ENCODE data around the gene C11orf65. TPM values are rescaled to one million over a fixed set of nuclear protein-coding genes. Genes with fewer than 3 reads are reported as not detected.

C11orf65 gene
- total RNA-seq, 2 donors from 2014 or later, result 0.18 to 4.3 TPM

GRCh38 chr11:108498816-108499408, 31.6 kb upstream of the C11orf65 start:
- WGBS, result 68% methylated on average over 29 of the region's 29 CpGs
- no peaks in the 10 kb centered on the region for H3K36me3 ChIP-seq
- H3K27ac ChIP-seq, result peak overlapping the region; percentile 95
- H3K9me3 ChIP-seq, result no peaks in the 10 kb centered on the region
- H3K4me1 ChIP-seq (replicated peaks), result no peaks in the 10 kb centered on the region
- intact Hi-C loops (cut with DNase I), result loop anchor here (10.0 kb wide), 3 partner anchors 166 to 374 kb away; partner anchors contain the start of genes ACAT1, ATM, DDX10 and NPAT
- H3K27me3 ChIP-seq (replicated peaks; ENCODE audit: insufficient read depth), result no peaks in the 10 kb centered on the region
- H3K4me3 ChIP-seq, result peak overlapping the region; percentile 68 to 74
- no peak for DNase-seq (ENCODE audit: low spot score)
- TF ChIP-seq POLR2A (IDR thresholded peaks at IDR 0.05) (no peak), CTCF (IDR thresholded peaks at IDR 0.05) (no peak), POLR2AphosphoS5 (IDR thresholded peaks at IDR 0.05) (no peak)

- intact Hi-C loops (cut with DNase I), result loop anchor here (10.0 kb wide), 3 partner anchors 167 to 373 kb away; partner anchors contain the start of genes ACAT1, ATM, DDX10 and NPAT
- WGBS, result 0% methylated on average over 54 of the region's 84 CpGs
- Histone ChIP-seq H3K4me3 (peak within 1 kb of the TSS; percentile 68 to 74), H3K27me3 (replicated peaks; ENCODE audit: insufficient read depth) (no peaks in the 10 kb centered on the region), H3K4me1 (replicated peaks) (no peaks in the 10 kb centered on the region), H3K9me3 (no peaks in the 10 kb centered on the region), H3K27ac (peak within 1 kb of the TSS; percentile 95), H3K36me3 (no peaks in the 10 kb centered on the region)
- TF ChIP-seq POLR2AphosphoS5 (IDR thresholded peaks at IDR 0.05) (peak; percentile 13), POLR2A (IDR thresholded peaks at IDR 0.05) (no peak), CTCF (IDR thresholded peaks at IDR 0.05) (peak in 2 of 4 experiments; percentile 3 to 17)
- peak; percentile 29 for DNase-seq (ENCODE audit: low spot score)
Measured at GRCh38 chr11:108498046-108498815, 30.9 kb upstream of the C11orf65 start, which contains the start of gene POGLUT3. POGLUT3 (minus strand) TSS chr11:108498384; CDS start chr11:108498366, 18 bp downstream.

GRCh38 chr11:108497317-108498045, 30.2 kb upstream of the C11orf65 start:
- intact Hi-C loops (cut with DNase I), result loop anchor here (2.0 to 10.0 kb wide), 4 partner anchors 31 to 373 kb away; partner anchors contain the start of genes ACAT1, ATM, C11orf65 and DDX10
- peak; percentile 86 for DNase-seq (ENCODE audit: low spot score)
- peak overlapping the region; percentile 68 to 74 for H3K4me3 ChIP-seq
- H3K4me1 ChIP-seq (replicated peaks), result no peaks in the 10 kb centered on the region
- H3K27me3 ChIP-seq (replicated peaks; ENCODE audit: insufficient read depth), result no peaks in the 10 kb centered on the region
- under 1% methylated on average over 30 of the region's 30 CpGs for WGBS
- H3K36me3 ChIP-seq, result no peaks in the 10 kb centered on the region
- TF ChIP-seq POLR2A (IDR thresholded peaks at IDR 0.05) (peak; percentile 73), POLR2AphosphoS5 (IDR thresholded peaks at IDR 0.05) (peak; percentile 92), CTCF (IDR thresholded peaks at IDR 0.05) (no peak)
- H3K27ac ChIP-seq, result peak overlapping the region; percentile 95
- no peaks in the 10 kb centered on the region for H3K9me3 ChIP-seq

- 73% methylated on average over 7 of the region's 7 CpGs for WGBS
- TF ChIP-seq POLR2AphosphoS5 (IDR thresholded peaks at IDR 0.05), result no peak
- no peak for TF ChIP-seq POLR2A (IDR thresholded peaks at IDR 0.05)
- TF ChIP-seq CTCF (IDR thresholded peaks at IDR 0.05), result no peak
- Histone ChIP-seq H3K27me3 (replicated peaks; ENCODE audit: insufficient read depth) (no peaks in the 10 kb centered on the region), H3K9me3 (no peaks in the 10 kb centered on the region), H3K4me1 (replicated peaks) (no peaks in the 10 kb centered on the region), H3K27ac (peak overlapping the region; percentile 95), H3K4me3 (peak overlapping the region in 1 of 2 donors; percentile 74), H3K36me3 (no peaks in the 10 kb centered on the region)
- DNase-seq (ENCODE audit: low spot score), result no peak
- intact Hi-C loops (cut with DNase I), result loop anchor here (2.0 to 10.0 kb wide), 4 partner anchors 30 to 372 kb away; partner anchors contain the start of genes ACAT1, ATM, C11orf65 and DDX10
Measured at GRCh38 chr11:108496643-108497256, 29.4 kb upstream of the C11orf65 start.

Data from prostate gland (tissue), 2 donors.